HUES6 (cell line): ENCODE results near the gene VAMP4.

Experiments
- H3K27ac ChIP-seq: 2 replicates; pipeline ENCODE4 v1.7.0; 2013; ENCODE audit warnings: low read depth, mild to moderate bottlenecking, low read length, inconsistent platforms
- H3K27me3 ChIP-seq: 2 replicates; pipeline ENCODE4 v1.6.1; 2013; ENCODE audit warnings: low read length; ENCODE audit not compliant: control insufficient read depth, insufficient read depth
- H3K36me3 ChIP-seq: 2 replicates; pipeline ENCODE4 v1.6.1; 2013; ENCODE audit warnings: low read length; ENCODE audit not compliant: control insufficient read depth, insufficient read depth
- H3K4me1 ChIP-seq: 2 replicates; pipeline ENCODE4 v1.6.1; 2013; ENCODE audit warnings: low read length; ENCODE audit not compliant: control insufficient read depth, insufficient read depth
- H3K4me3 ChIP-seq: 2 replicates; pipeline ENCODE4 v1.5.1; 2013; ENCODE audit warnings: low read depth, low read length
- H3K9ac ChIP-seq: one replicate; pipeline ENCODE4 v1.6.1; 2013; ENCODE audit warnings: mild to moderate bottlenecking, low read length
- H3K9me3 ChIP-seq: 2 replicates; pipeline ENCODE4 v1.6.1; 2013; ENCODE audit warnings: low read depth, low read length; ENCODE audit not compliant: control insufficient read depth, insufficient read depth

VAMP4 gene

DNA sequence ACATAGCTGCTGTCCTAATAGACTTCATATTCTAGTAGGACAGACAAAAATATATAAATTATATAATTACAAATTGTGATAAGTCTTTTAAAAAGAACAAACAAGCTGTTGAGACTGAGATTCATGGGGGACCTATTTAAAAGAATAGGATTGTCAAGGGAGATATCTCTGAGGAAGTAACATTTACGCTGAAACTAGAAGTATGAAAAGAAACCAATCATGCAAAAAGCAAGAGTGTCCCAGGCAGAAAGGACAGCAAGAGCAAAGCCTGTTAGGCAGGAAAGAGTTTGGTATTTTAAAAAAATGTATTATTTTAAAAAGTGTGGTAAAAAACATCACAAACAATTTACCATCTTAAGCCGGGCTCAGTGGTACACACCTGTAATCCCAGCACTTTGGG, 30.4 kb upstream of the VAMP4 start:
- H3K36me3 ChIP-seq = no peaks in the 10 kb centered on the region
- no peaks in the 10 kb centered on the region for H3K27me3 ChIP-seq
- H3K4me1 ChIP-seq = no peaks in the 10 kb centered on the region
- H3K9me3 ChIP-seq = no peaks in the 10 kb centered on the region
- no peak overlapping the region for H3K4me3 ChIP-seq
- H3K27ac ChIP-seq = no peak overlapping the region
- no peak overlapping the region for H3K9ac ChIP-seq

DNA sequence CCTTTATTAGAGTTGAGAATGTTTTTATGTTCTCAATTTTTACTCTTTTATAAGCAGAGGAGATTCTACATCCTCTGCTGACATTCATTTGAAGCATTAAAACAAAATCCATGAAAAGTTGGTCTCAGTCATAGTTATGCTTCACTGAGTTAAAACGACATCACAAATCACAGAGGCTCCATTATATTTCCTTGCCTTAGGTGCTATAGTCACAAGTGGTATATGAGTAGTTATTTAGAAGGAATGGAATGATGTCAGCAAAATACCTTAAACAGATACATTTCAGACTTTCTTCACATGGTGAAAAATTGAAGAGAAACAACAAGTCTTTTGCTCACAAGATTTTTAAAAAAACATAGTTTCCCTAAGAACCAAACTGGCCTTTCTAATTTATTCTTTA, 27.9 kb upstream of the VAMP4 start:
- Histone ChIP-seq H3K27me3 (no peaks in the 10 kb centered on the region), H3K36me3 (no peaks in the 10 kb centered on the region), H3K9me3 (no peaks in the 10 kb centered on the region), H3K9ac (no peak overlapping the region), H3K27ac (no peak overlapping the region), H3K4me3 (no peak overlapping the region), H3K4me1 (no peaks in the 10 kb centered on the region)

DNA sequence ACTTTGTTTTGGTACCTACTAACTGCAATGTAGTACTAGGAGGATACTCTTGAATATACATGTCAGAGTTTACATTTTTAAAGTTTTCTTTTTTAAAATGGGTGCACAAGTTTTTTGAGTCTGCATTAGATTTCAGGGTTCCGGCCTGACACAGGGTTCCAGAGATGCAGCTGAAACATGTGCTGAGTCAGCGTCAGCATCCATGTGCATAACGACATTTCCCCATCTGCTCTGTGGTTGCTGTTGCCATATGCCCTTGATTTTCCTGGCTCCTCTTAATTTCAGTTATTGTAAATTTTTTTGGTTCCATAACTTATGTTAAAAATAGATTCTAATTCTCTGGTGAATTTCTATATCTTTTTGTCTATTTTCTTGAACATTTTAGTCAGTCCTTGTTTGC, 27.3 kb upstream of the VAMP4 start:
- H3K4me3 ChIP-seq = no peak overlapping the region
- H3K27ac ChIP-seq = no peak overlapping the region
- H3K36me3 ChIP-seq = no peaks in the 10 kb centered on the region
- no peak overlapping the region for H3K9ac ChIP-seq
- no peaks in the 10 kb centered on the region for H3K9me3 ChIP-seq
- H3K4me1 ChIP-seq = no peaks in the 10 kb centered on the region
- H3K27me3 ChIP-seq = no peaks in the 10 kb centered on the region

DNA sequence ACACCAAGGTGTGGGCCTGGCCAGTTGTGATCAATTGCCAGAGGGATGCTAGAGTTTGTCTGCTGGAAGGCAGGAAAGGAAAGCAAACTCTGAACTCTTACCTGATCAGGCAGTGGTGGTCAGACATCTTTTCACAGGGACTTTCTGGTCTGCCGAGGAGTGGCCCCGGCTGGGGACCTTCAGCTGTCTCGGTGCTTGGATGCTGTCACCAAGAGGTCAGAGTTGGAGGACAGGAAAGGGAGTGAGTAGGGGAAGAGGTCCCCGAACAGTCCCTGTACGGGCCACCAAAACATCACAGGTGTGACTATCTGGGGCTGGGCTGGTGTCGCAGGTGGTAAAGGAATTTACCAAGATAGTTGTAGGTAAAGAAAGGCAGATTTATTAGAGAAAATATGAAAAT, 21.9 kb upstream of the VAMP4 start:
- H3K9ac ChIP-seq = no peak overlapping the region
- H3K27me3 ChIP-seq = no peaks in the 10 kb centered on the region
- no peaks in the 10 kb centered on the region for H3K36me3 ChIP-seq
- no peaks in the 10 kb centered on the region for H3K4me1 ChIP-seq
- H3K4me3 ChIP-seq = no peak overlapping the region
- no peak overlapping the region for H3K27ac ChIP-seq
- H3K9me3 ChIP-seq = no peaks in the 10 kb centered on the region

DNA sequence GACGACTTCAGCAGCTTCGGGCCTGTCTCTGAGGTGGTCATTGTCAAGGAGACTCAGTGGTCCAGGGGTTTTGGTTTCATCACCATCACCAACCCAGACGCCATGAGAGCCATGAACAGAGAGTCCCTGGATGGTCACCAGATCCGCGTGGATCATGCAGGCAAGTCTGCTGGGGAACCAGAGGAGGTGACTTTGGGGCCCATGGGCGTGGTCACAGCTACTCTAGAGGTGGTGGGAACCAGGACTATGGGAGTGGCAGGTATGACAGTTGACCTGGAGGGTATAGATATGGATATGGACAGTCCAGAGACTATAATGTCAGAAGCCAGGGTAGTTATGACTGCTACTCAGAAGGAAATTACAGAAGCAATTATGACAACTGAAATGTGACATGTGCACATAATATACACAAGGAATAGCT, 20.3 kb upstream of the VAMP4 start:
- Histone ChIP-seq H3K4me1 (no peaks in the 10 kb centered on the region), H3K27me3 (no peaks in the 10 kb centered on the region), H3K9me3 (peaks cover 6% of the 10 kb centered on the region), H3K9ac (no peak overlapping the region), H3K4me3 (no peak overlapping the region), H3K27ac (no peak overlapping the region), H3K36me3 (no peaks in the 10 kb centered on the region)

DNA sequence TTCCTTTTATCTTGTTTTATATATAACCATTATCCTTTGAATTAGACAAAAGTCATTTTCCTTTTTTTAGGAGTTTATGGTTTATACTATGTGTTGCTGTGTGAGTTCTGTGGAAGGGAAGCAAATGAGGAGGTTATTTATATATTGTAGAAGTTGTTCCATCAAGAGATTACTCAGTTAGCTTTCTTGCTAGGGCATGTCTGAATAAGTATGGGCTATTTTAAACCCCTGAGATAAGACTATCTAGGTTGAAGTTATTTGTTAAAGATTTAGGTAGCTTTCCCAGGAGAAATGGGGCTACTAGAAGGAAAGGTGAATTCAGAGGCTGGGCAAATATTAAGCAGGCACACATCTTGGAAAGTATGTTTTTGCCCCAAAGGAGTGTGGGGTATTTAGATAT, 16.1 kb upstream of the VAMP4 start:
- H3K4me3 ChIP-seq = no peak overlapping the region
- H3K9me3 ChIP-seq = peaks cover 26% of the 10 kb centered on the region
- no peaks in the 10 kb centered on the region for H3K36me3 ChIP-seq
- H3K27me3 ChIP-seq = no peaks in the 10 kb centered on the region
- H3K4me1 ChIP-seq = peaks cover 15% of the 10 kb centered on the region
- no peak overlapping the region for H3K9ac ChIP-seq
- no peak overlapping the region for H3K27ac ChIP-seq

DNA sequence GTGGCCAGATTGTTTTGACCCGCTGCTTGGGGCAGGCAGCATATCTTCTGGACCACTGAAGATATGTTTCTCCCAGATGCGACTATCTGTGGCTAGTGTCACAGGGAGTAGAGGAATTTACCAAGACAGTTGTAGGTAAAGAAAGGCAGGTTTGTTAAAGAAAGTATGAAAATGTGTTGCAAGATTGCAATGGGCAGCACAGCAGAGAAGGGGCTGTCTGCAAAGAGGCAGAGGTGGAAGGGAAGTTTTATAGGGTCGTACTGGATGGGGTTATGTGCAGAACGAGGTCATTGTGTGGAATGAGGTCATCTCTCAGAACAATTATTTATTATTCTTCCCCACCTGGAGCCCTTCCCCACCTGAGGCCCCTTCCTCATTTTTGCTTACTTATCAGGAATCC, 15.0 kb upstream of the VAMP4 start:
- Histone ChIP-seq H3K9ac (no peak overlapping the region), H3K27me3 (no peaks in the 10 kb centered on the region), H3K27ac (no peak overlapping the region), H3K4me3 (no peak overlapping the region), H3K4me1 (peaks cover 15% of the 10 kb centered on the region), H3K36me3 (no peaks in the 10 kb centered on the region), H3K9me3 (peaks cover 26% of the 10 kb centered on the region)

DNA sequence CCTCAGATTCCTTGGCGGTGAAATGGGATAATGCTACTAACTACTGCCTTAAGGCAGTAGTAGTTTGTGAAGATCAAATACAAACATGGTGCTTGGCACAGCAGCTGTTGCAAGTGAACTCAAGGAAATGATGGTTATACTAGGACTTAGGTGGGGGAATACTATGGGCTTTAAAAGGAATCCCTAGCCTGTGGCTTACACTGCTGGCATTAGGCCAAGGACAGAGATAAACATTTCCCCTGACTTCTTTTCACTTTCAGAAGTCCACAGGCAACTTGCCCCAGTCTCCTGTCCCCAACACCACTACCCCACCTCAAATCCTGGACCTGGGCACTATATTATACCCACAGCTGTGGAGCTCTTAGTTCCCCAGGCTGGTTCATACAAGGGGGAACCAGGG, 13.1 kb upstream of the VAMP4 start:
- no peak overlapping the region for H3K4me3 ChIP-seq
- H3K9me3 ChIP-seq = peaks cover 26% of the 10 kb centered on the region
- no peaks in the 10 kb centered on the region for H3K27me3 ChIP-seq
- peaks cover 15% of the 10 kb centered on the region for H3K4me1 ChIP-seq
- H3K36me3 ChIP-seq = no peaks in the 10 kb centered on the region
- H3K9ac ChIP-seq = no peak overlapping the region
- H3K27ac ChIP-seq = peak overlapping the region; percentile 16; the same call in 1 of the 2 replicates

DNA sequence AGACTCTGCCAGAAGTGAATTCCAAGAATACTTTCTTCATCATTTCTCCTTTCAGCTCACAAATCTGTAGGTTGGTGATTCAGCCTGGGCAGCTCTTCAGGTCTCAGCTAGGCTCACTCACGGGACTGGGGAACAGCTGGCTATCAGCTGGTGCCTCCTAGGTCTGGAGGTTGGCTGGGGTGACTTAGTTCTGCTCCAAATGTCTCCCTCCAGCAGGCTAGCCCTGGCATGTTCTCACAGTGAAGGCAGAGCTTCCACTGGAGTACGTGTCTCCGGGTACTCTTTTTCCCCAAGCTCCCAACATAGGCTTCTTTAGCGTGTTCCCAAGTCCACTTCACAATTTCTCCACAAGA, 12.5 kb upstream of the VAMP4 start:
- Histone ChIP-seq H3K36me3 (no peaks in the 10 kb centered on the region), H3K9me3 (peaks cover 26% of the 10 kb centered on the region), H3K4me1 (peaks cover 15% of the 10 kb centered on the region), H3K4me3 (no peak overlapping the region), H3K27ac (peak overlapping the region; percentile 16), H3K9ac (no peak overlapping the region), H3K27me3 (no peaks in the 10 kb centered on the region)

DNA sequence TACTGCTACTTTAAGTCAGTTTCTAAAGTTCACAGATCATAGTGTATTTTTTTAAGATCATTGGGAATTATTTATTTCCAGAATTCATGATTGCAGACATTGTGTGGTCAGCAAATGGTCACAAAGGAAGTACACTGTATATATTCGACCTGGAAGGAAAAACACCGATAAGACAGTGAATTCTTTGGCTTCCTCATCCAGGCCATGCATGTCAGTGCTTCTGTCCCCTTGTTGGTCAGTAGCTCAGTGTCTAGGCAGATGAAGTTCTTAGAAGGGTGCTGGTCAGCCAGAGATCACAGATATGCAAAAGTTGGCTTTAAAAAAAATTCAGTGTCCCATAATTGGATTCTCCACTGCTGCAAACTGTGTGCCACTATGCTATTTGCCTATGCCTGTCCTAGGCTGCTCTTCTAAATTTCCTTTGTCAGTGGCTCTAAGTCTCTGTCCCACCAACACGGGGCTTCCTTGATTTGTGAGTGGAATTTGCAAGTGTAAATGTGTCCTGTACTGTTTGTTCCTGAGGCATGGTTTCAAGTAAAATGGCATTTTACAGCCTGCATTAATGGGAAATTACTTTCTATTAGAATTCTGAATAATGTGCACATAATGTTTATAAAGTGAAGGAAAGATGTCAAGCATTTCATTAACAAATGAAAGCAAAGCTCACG, 12.0 kb upstream of the VAMP4 start:
- no peaks in the 10 kb centered on the region for H3K27me3 ChIP-seq
- H3K9me3 ChIP-seq = peaks cover 26% of the 10 kb centered on the region
- no peak overlapping the region for H3K9ac ChIP-seq
- peaks cover 15% of the 10 kb centered on the region for H3K4me1 ChIP-seq
- no peak overlapping the region for H3K27ac ChIP-seq
- H3K36me3 ChIP-seq = no peaks in the 10 kb centered on the region
- no peak overlapping the region for H3K4me3 ChIP-seq

DNA sequence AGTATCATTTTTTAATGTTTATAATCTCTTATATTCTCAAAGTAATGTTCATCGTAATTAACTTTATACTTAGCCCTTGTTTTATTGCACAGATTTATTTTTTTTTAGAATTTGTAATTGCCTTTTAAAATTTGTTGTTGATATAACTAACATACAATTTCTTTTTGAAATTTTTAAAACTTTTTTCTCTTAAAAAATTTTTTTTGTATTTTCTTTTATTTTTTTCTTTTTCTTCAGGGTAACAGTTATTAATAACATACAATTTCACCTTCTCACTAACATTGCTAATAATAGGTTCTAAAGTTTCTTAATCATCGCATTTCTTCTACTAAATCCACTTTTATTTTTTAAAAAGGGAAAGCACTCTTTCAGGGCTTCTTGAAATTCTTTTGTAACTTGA, 11.3 kb upstream of the VAMP4 start:
- Histone ChIP-seq H3K36me3 (no peaks in the 10 kb centered on the region), H3K27ac (no peak overlapping the region), H3K4me1 (peaks cover 15% of the 10 kb centered on the region), H3K27me3 (no peaks in the 10 kb centered on the region), H3K9ac (no peak overlapping the region), H3K9me3 (peaks cover 26% of the 10 kb centered on the region), H3K4me3 (no peak overlapping the region)

DNA sequence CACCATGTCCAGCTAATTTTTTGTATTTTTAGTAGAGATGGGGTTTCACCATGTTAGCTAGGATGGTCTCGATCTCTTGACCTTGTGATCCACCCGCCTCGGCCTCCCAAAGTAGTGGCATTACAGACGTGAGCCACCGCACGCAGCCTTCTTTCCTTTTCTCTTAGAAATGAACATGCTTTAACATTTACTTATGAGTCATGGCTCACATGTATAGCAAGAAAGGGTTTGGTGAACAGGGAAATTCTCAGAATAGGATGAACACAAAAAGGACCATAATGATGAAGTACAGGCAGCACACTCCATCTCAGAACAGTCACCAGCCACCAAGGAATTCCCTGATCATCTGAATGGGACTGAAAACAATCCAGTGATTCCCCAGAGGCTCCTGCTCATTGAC, 9.4 kb upstream of the VAMP4 start:
- Histone ChIP-seq H3K4me3 (no peak overlapping the region), H3K27me3 (no peaks in the 10 kb centered on the region), H3K9me3 (peaks cover 11% of the 10 kb centered on the region), H3K9ac (no peak overlapping the region), H3K36me3 (no peaks in the 10 kb centered on the region), H3K27ac (no peak overlapping the region), H3K4me1 (peaks cover 15% of the 10 kb centered on the region)
